ENCODE measurements around the gene TADA2A.

DNA sequence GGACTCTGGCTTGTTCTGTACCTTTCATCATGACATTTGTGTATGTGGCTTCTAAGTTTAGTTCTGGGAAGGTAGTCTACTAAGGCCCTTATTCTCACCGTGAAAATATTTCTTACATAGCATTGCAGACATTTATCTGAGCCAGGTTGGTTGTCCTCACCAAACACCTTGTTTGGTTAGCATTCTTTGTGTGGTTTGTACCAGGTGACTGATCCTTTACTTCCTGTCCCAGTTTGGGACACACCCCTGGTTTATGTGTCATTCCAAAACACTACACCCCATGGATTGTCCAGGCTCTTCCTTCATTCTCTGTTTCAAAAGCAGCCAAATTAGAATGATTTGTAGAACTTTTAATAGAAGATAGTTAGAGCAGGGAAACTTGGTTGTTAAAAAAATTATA is 59.8 kb downstream of the TADA2A start:
- TF ChIP-seq ZNF274 (IDR thresholded peaks at IDR 0.05; ENCODE audit: low read depth, low read length): no peak
- TF ChIP-seq SUZ12 (IDR thresholded peaks at IDR 0.05; ENCODE audit: extremely low read depth, insufficient read depth, insufficient read length): no peak
- TF ChIP-seq YY1 (IDR thresholded peaks at IDR 0.05; ENCODE audit: insufficient read depth, insufficient read length): no peak

All from NT2/D1 (cell line).